Lower lobe of right lung (tissue), 2 donors: ENCODE data around the gene PLXNA4. TPM values are rescaled to one million over a fixed set of nuclear protein-coding genes. Genes with fewer than 3 reads are reported as not detected.

Experiments used
- ATAC-seq, 2 donors: fragments of 200-7000 bp; cut with Tn5 transposase; one replicate each; pipeline ENCODE4 v1.9.1; 2020 to 2022; ENCODE audit warnings: mild to moderate bottlenecking in 2 of 2, moderate library complexity in 2 of 2
- DNase-seq: peaks from one replicate; pipeline ENCODE4 v3.0.0-alpha.2; 2020
- H3K27ac ChIP-seq: fragments of 200-600 bp; one replicate; pipeline ENCODE4 v1.8.0; 2022
- H3K27me3 ChIP-seq: fragments of 200-600 bp; one replicate; pipeline ENCODE4 v1.8.0; 2022; ENCODE audit warnings: low read depth
- H3K36me3 ChIP-seq: fragments of 200-600 bp; one replicate; pipeline ENCODE4 v1.8.0; 2022; ENCODE audit warnings: mild to moderate bottlenecking
- H3K4me1 ChIP-seq: fragments of 200-600 bp; one replicate; pipeline ENCODE4 v1.8.0; 2022
- H3K4me3 ChIP-seq: fragments of 200-600 bp; one replicate; pipeline ENCODE4 v1.8.0; 2022; ENCODE audit warnings: mild to moderate bottlenecking
- H3K9me3 ChIP-seq: fragments of 200-600 bp; one replicate; pipeline ENCODE4 v1.8.0; 2022
- CTCF ChIP-seq: fragments of 200-600 bp; IDR thresholded peaks from one replicate; pipeline ENCODE4 v1.8.0; 2022; ENCODE audit warnings: antibody characterized with exemption, mild to moderate bottlenecking
- intact Hi-C: fragments of 100-400 bp; cut with DNase I; formaldehyde crosslinking; loops from one replicate; pipeline ENCODE4 v1.11.0; 2022
- total RNA-seq: library from RNA; stranded (reverse); fragmentation: NEBNext Ultra II Directional; extraction: Animal tissue kit (Norgen Biotek cat#: 25700); gene quantifications from one replicate; pipeline ENCODE4 v1.2.1, GENCODE V29; 2021
- donor health status: DM: no; HTN: yes; CAD: no; lungs with severe emphysema.

PLXNA4 gene
- total RNA-seq, 1 donor from 2014 or later, result 4.3 TPM

DNA sequence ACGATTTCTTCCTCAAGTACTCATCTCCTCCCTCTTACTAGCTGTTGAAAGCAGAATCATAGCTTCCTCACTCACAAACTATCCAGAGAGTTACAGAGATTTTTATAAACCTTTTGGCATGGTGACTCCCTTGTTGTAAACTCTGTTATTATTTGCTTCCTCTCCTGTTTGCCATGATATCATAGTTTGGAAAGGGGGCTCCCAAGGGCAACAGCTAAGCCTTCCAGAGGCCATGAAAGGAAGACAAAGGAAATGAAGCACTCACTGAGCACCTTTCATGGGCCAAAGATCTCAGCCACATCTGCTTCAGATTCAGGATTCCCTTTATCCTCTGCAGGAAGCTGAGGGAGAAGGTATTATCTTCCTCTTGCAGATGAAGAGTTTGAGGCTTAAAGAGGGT, 484.6 kb downstream of the PLXNA4 start:
- Histone ChIP-seq H3K36me3 (no peaks in the 10 kb centered on the region), H3K9me3 (no peaks in the 10 kb centered on the region), H3K4me3 (no peak overlapping the region), H3K27me3 (peaks cover 5% of the 10 kb centered on the region), H3K27ac (no peak overlapping the region), H3K4me1 (no peaks in the 10 kb centered on the region)
- intact Hi-C loops, result no loop called here
- ATAC-seq (no peak), DNase-seq (no peak)
- TF ChIP-seq CTCF, result no peak

DNA sequence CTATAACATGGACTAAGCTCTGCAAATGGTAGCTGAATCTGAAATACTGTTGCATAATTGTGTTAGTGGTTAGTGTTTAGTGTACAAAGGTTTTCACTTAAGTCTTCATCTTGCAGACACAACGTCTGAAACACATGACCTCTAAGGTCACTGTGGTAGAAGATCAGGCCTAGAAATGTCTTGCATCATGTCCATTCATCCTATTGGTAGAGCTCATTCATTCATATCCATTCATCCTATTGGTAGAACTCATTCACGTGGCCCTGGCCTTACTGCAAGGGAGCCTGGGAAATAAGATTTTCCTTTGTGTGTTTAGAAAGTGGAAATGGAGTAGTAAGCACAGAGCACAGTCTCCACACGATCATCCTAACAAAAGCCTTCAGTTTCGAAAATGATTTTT, 485.8 kb downstream of the PLXNA4 start:
- DNase-seq (no peak), ATAC-seq (no peak)
- no peak for TF ChIP-seq CTCF
- no peaks in the 10 kb centered on the region for H3K36me3 ChIP-seq
- H3K27ac ChIP-seq, result no peak overlapping the region
- H3K9me3 ChIP-seq, result no peaks in the 10 kb centered on the region
- H3K4me1 ChIP-seq, result no peaks in the 10 kb centered on the region
- peaks cover 5% of the 10 kb centered on the region for H3K27me3 ChIP-seq
- no peak overlapping the region for H3K4me3 ChIP-seq
- intact Hi-C loops, result no loop called here

- Histone ChIP-seq H3K27me3 (peaks cover 5% of the 10 kb centered on the region), H3K36me3 (no peaks in the 10 kb centered on the region), H3K4me1 (no peaks in the 10 kb centered on the region), H3K4me3 (no peak overlapping the region), H3K9me3 (no peaks in the 10 kb centered on the region), H3K27ac (no peak overlapping the region)
- intact Hi-C loops, result no loop called here
- TF ChIP-seq CTCF, result no peak
- ATAC-seq (no peak), DNase-seq (no peak)
Observed at GRCh38 chr7:132089356-132089755, 486.9 kb downstream of the PLXNA4 start.

GRCh38 chr7:132087421-132087820, 488.8 kb downstream of the PLXNA4 start:
- intact Hi-C loops, result no loop called here
- ATAC-seq, result no peak
- Histone ChIP-seq H3K36me3 (no peaks in the 10 kb centered on the region), H3K4me3 (no peak overlapping the region), H3K27ac (no peak overlapping the region), H3K27me3 (peaks cover 3% of the 10 kb centered on the region), H3K4me1 (no peaks in the 10 kb centered on the region), H3K9me3 (no peaks in the 10 kb centered on the region)
- no peak for TF ChIP-seq CTCF
- no peak for DNase-seq

- no peak for DNase-seq
- intact Hi-C loops, result no loop called here
Observed at GRCh38 chr7:132084776-132085388, 491.4 kb downstream of the PLXNA4 start.

More at GRCh38 chr7:132084776-132085388, 491.4 kb downstream of the PLXNA4 start:
- ATAC-seq, result no peak
- TF ChIP-seq CTCF, result no peak
- Histone ChIP-seq H3K27ac (no peak overlapping the region), H3K4me3 (no peak overlapping the region), H3K9me3 (no peaks in the 10 kb centered on the region), H3K4me1 (no peaks in the 10 kb centered on the region), H3K36me3 (no peaks in the 10 kb centered on the region), H3K27me3 (no peaks in the 10 kb centered on the region)
